GM12878 (cell line): ENCODE data around the gene MRPS35.

Experiments used
- BCL11A ChIP-seq: IDR thresholded peaks from 2 replicates; pipeline ENCODE4 v1.6.1; 2011; ENCODE audit warnings: low read depth, low read length
- CREB1 ChIP-seq: IDR thresholded peaks from 2 replicates; pipeline ENCODE4 v1.6.1; 2012; ENCODE audit warnings: low read depth, mild to moderate bottlenecking, inconsistent platforms
- RELA ChIP-seq: fragments of 450-650 bp; IDR thresholded peaks from 2 replicates; pipeline ENCODE4 v1.8.0; 2014; ENCODE audit warnings: borderline replicate concordance; ENCODE audit not compliant: partially characterized antibody
- TF ChIP-seq, protein P1 (sequence below): fragments of 450-650 bp; IDR thresholded peaks from 2 replicates; pipeline ENCODE4 v1.6.1; 2016; ENCODE audit warnings: mild to moderate bottlenecking, moderate library complexity, borderline replicate concordance
- TF ChIP-seq, protein P2 (sequence below): fragments of 450-650 bp; IDR thresholded peaks from 2 replicates; pipeline ENCODE4 v1.6.1; 2018; ENCODE audit warnings: borderline replicate concordance, mild to moderate bottlenecking; ENCODE audit not compliant: partially characterized antibody
- TF ChIP-seq, protein P3 (sequence below), 3 experiments: IDR thresholded peaks in 2 of 3; conservative IDR thresholded peaks in 1 of 3; 2 replicates each; pipeline ENCODE4 v1.5.1; 2011; ENCODE audit warnings: low read depth in 3 of 3, low read length in 3 of 3, mild to moderate bottlenecking in 3 of 3, control low read depth in 2 of 3, moderate library complexity in 2 of 3, inconsistent platforms in 1 of 3, mixed read lengths in 1 of 3; ENCODE audit not compliant: control insufficient read depth in 2 of 3, insufficient read depth in 1 of 3; ENCODE audit errors: extremely low read depth in 1 of 3
- TF ChIP-seq, protein P4 (sequence below): IDR thresholded peaks from 2 replicates; pipeline ENCODE4 v1.6.1; 2012; ENCODE audit warnings: low read depth, low read length, improper control_type of control experiment
- TF ChIP-seq, protein P5 (sequence below): IDR thresholded peaks from 2 replicates; pipeline ENCODE4 v1.6.1; 2012; ENCODE audit warnings: low read length, inconsistent platforms

DNA sequence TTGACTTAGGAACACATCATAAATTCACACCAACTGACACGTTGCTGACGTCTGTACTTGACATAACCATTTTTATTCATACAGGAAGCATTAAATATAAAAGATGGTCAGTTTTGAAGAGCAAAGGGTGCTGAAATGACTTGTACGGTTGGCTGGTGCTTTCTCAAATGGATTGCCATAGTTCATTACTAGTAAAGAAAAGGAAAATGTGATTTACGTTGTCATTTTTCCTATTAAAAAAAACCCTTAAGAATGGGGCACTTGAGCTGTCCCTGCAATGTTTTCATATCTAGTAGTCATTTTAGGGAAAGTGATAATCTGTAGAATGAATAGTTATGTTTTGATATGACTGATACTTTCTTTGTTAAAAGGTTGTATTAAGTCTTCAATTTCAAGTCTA lies 91.9 kb downstream of the MRPS35 start:
- TF ChIP-seq RELA: no peak
- no peak for TF ChIP-seq BCL11A
- TF ChIP-seq, protein P1, sequence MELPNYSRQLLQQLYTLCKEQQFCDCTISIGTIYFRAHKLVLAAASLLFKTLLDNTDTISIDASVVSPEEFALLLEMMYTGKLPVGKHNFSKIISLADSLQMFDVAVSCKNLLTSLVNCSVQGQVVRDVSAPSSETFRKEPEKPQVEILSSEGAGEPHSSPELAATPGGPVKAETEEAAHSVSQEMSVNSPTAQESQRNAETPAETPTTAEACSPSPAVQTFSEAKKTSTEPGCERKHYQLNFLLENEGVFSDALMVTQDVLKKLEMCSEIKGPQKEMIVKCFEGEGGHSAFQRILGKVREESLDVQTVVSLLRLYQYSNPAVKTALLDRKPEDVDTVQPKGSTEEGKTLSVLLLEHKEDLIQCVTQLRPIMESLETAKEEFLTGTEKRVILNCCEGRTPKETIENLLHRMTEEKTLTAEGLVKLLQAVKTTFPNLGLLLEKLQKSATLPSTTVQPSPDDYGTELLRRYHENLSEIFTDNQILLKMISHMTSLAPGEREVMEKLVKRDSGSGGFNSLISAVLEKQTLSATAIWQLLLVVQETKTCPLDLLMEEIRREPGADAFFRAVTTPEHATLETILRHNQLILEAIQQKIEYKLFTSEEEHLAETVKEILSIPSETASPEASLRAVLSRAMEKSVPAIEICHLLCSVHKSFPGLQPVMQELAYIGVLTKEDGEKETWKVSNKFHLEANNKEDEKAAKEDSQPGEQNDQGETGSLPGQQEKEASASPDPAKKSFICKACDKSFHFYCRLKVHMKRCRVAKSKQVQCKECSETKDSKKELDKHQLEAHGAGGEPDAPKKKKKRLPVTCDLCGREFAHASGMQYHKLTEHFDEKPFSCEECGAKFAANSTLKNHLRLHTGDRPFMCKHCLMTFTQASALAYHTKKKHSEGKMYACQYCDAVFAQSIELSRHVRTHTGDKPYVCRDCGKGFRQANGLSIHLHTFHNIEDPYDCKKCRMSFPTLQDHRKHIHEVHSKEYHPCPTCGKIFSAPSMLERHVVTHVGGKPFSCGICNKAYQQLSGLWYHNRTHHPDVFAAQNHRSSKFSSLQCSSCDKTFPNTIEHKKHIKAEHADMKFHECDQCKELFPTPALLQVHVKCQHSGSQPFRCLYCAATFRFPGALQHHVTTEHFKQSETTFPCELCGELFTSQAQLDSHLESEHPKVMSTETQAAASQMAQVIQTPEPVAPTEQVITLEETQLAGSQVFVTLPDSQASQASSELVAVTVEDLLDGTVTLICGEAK: no peak
- TF ChIP-seq, protein P2, sequence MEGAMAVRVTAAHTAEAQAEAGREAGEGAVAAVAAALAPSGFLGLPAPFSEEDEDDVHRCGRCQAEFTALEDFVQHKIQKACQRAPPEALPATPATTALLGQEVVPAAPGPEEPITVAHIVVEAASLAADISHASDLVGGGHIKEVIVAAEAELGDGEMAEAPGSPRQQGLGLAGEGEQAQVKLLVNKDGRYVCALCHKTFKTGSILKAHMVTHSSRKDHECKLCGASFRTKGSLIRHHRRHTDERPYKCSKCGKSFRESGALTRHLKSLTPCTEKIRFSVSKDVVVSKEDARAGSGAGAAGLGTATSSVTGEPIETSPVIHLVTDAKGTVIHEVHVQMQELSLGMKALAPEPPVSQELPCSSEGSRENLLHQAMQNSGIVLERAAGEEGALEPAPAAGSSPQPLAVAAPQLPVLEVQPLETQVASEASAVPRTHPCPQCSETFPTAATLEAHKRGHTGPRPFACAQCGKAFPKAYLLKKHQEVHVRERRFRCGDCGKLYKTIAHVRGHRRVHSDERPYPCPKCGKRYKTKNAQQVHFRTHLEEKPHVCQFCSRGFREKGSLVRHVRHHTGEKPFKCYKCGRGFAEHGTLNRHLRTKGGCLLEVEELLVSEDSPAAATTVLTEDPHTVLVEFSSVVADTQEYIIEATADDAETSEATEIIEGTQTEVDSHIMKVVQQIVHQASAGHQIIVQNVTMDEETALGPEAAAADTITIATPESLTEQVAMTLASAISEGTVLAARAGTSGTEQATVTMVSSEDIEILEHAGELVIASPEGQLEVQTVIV: no peak
- TF ChIP-seq, protein P3, sequence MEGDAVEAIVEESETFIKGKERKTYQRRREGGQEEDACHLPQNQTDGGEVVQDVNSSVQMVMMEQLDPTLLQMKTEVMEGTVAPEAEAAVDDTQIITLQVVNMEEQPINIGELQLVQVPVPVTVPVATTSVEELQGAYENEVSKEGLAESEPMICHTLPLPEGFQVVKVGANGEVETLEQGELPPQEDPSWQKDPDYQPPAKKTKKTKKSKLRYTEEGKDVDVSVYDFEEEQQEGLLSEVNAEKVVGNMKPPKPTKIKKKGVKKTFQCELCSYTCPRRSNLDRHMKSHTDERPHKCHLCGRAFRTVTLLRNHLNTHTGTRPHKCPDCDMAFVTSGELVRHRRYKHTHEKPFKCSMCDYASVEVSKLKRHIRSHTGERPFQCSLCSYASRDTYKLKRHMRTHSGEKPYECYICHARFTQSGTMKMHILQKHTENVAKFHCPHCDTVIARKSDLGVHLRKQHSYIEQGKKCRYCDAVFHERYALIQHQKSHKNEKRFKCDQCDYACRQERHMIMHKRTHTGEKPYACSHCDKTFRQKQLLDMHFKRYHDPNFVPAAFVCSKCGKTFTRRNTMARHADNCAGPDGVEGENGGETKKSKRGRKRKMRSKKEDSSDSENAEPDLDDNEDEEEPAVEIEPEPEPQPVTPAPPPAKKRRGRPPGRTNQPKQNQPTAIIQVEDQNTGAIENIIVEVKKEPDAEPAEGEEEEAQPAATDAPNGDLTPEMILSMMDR (IDR thresholded peaks at IDR 0.05 in 2 of 3, conservative IDR thresholded peaks at IDR 0.05 in 1 of 3; ENCODE audit: control insufficient read depth in 2 of 3, extremely low read depth in 1 of 3, insufficient read depth in 1 of 3, low read depth in 3 of 3, low read length in 3 of 3): no peak
- no peak for TF ChIP-seq CREB1
- TF ChIP-seq, protein P4, sequence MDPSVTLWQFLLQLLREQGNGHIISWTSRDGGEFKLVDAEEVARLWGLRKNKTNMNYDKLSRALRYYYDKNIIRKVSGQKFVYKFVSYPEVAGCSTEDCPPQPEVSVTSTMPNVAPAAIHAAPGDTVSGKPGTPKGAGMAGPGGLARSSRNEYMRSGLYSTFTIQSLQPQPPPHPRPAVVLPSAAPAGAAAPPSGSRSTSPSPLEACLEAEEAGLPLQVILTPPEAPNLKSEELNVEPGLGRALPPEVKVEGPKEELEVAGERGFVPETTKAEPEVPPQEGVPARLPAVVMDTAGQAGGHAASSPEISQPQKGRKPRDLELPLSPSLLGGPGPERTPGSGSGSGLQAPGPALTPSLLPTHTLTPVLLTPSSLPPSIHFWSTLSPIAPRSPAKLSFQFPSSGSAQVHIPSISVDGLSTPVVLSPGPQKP: no peak
- TF ChIP-seq, protein P5, sequence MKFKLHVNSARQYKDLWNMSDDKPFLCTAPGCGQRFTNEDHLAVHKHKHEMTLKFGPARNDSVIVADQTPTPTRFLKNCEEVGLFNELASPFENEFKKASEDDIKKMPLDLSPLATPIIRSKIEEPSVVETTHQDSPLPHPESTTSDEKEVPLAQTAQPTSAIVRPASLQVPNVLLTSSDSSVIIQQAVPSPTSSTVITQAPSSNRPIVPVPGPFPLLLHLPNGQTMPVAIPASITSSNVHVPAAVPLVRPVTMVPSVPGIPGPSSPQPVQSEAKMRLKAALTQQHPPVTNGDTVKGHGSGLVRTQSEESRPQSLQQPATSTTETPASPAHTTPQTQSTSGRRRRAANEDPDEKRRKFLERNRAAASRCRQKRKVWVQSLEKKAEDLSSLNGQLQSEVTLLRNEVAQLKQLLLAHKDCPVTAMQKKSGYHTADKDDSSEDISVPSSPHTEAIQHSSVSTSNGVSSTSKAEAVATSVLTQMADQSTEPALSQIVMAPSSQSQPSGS: no peak
